ENCODE results near the gene CCDC77. TPM values are rescaled to one million over a fixed set of nuclear protein-coding genes. Genes with fewer than 3 reads are reported as not detected.

The CCDC77 gene
- total and polyA plus RNA-seq, 8 donors, result 0.58 to 7.3 (median 4.3) TPM

DNA sequence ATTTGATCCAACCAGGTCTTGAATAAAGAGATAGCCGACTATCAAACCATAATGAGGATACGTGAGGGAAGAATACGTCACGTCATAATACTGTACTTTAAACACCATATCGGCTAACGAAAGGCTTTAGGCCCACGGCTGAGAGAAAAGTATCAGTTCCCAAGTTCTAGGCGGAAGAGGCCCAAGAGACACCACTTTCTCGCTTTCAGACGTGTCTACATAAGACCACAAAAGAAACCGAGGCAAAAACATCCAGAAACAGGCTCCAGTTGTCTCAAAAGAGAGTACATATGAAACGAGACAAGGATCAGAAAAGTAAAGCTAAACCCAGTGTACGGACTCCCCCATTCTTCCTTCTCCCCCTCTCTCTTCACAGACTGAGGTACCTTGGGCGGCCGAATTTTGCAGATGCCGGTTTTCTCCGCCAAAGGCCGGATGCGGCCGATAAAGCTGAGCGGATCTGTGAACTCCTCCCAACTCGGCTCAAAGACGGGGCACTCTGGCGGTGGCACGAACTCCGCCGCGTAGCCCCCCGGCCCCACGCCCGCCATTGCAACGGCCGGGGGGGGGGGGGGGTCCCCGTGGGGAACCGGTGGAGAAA lies 12.8 kb upstream of the CCDC77 start:
- Histone ChIP-seq H3K36me3 (peaks cover 9 to 18% (median 15%) of the 10 kb centered on the region in 4 donors), H3K4me3 (peak overlapping the region; percentile 77 to 93 (median 88)), H3K27me3 (no peaks in the 10 kb centered on the region), H3K27ac (peak overlapping the region; percentile 92 to 97 (median 94)), H3K9me3 (no peaks in the 10 kb centered on the region), H3K4me1 (peaks cover 18 to 45% (median 32%) of the 10 kb centered on the region in 4 donors)
- WGBS, 5 donors, result 0 to 1% (median 1%) methylated on average over 34 to 35 of the region's 35 CpGs
- TF ChIP-seq POLR2AphosphoS5 (IDR thresholded peaks at IDR 0.05) (no peak), EP300 (IDR thresholded peaks at IDR 0.05) (no peak), POLR2A (IDR thresholded peaks at IDR 0.05) (no peak)
- TF ChIP-seq, protein P1, sequence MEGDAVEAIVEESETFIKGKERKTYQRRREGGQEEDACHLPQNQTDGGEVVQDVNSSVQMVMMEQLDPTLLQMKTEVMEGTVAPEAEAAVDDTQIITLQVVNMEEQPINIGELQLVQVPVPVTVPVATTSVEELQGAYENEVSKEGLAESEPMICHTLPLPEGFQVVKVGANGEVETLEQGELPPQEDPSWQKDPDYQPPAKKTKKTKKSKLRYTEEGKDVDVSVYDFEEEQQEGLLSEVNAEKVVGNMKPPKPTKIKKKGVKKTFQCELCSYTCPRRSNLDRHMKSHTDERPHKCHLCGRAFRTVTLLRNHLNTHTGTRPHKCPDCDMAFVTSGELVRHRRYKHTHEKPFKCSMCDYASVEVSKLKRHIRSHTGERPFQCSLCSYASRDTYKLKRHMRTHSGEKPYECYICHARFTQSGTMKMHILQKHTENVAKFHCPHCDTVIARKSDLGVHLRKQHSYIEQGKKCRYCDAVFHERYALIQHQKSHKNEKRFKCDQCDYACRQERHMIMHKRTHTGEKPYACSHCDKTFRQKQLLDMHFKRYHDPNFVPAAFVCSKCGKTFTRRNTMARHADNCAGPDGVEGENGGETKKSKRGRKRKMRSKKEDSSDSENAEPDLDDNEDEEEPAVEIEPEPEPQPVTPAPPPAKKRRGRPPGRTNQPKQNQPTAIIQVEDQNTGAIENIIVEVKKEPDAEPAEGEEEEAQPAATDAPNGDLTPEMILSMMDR (IDR thresholded peaks at IDR 0.05), result no peak
- intact Hi-C loops (cut with DNase I; ENCODE audit: low total_unique reads), result no loop called here
- DNase-seq, result peak in 1 of 2 donors; percentile 72

- peak; percentile 92 to 98 for DNase-seq
- H3K4me3 ChIP-seq, result peak within 1 kb of the TSS; percentile 77 to 93 (median 88)
- intact Hi-C loops (cut with DNase I; ENCODE audit: low total_unique reads), result no loop called here
- no peaks in the 10 kb centered on the region for H3K9me3 ChIP-seq
- peaks cover 1 to 10% (median 7%) of the 10 kb centered on the region in 4 donors for H3K36me3 ChIP-seq
- peaks cover 18 to 37% (median 32%) of the 10 kb centered on the region in 4 donors for H3K4me1 ChIP-seq
- TF ChIP-seq EP300 (IDR thresholded peaks at IDR 0.05) (no peak), POLR2A (IDR thresholded peaks at IDR 0.05) (no peak), POLR2AphosphoS5 (IDR thresholded peaks at IDR 0.05) (peak; percentile 64 to 88 (median 85))
- TF ChIP-seq, protein P1 (IDR thresholded peaks at IDR 0.05), result peak in 1 of 7 experiments; percentile 16
- no peaks in the 10 kb centered on the region for H3K27me3 ChIP-seq
- peak within 1 kb of the TSS; percentile 92 to 97 (median 94) for H3K27ac ChIP-seq
- WGBS, 5 donors, result 1 to 2% (median 1%) methylated on average over 32 to 53 of the region's 53 CpGs
Measured at GRCh38 chr12:389142-390096, 12.0 kb upstream of the CCDC77 start, which contains the start of gene KDM5A. Gene KDM5A, minus strand, starts transcription at chr12:389320. Its CDS starts 229 bp downstream, at chr12:389091.

DNA sequence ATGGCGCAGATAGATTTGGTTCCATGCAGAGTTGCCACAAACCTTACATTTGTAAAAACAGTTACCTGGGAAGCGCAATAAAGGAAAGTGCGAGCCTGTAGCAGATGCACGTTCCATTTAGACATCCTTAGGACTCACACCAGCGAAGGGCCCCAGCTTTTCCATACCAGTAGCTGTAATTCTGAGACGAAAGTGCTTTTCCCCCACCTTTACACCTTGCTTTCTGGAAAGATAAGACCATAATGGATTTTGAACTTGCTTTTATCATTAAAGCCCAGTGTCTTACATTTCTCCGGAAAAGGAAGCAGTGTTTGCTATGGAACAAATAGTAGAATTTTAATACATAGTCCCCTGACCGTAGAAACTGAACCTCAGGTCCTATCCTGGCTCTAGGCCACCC lies 616 bp upstream of the CCDC77 start:
- 53 to 63% (median 56%) methylated on average over 8 of the region's 8 CpGs for WGBS, 5 donors
- peak overlapping the region; percentile 65 to 75 (median 70) for H3K4me3 ChIP-seq
- intact Hi-C loops (cut with DNase I; ENCODE audit: low total_unique reads), result no loop called here
- no peak for DNase-seq
- no peaks in the 10 kb centered on the region for H3K27me3 ChIP-seq
- peak overlapping the region in 3 of 5 donors; percentile 64 to 82 (median 74) for H3K27ac ChIP-seq
- H3K36me3 ChIP-seq, result peaks cover 0 to under 1% (median 0%) of the 10 kb centered on the region in 4 donors
- peaks cover 8 to 21% (median 10%) of the 10 kb centered on the region in 4 donors for H3K4me1 ChIP-seq
- no peaks in the 10 kb centered on the region for H3K9me3 ChIP-seq
- TF ChIP-seq EP300 (IDR thresholded peaks at IDR 0.05) (no peak), POLR2A (IDR thresholded peaks at IDR 0.05) (no peak), POLR2AphosphoS5 (IDR thresholded peaks at IDR 0.05) (no peak)
- TF ChIP-seq, protein P1 (IDR thresholded peaks at IDR 0.05), result no peak

DNA sequence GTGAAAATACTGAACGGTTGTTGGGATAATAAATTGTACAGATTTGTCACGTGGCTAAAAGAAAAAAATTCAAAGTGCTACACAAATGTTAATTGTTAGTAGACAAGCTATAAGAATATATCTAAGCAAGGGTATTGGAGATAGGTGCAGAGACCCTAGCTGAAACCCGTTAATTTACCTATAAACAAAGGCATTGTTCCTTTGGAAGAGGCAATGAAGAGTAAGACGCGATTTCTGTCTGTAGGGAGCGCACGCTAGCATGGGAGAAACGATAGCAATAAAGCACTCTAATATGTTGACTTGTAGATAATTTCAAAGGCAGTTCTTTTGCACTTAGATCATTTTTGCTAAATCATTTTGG lies 565 bp downstream of the CCDC77 start:
- H3K4me3 ChIP-seq, result peak overlapping the region; percentile 65 to 75 (median 70)
- H3K36me3 ChIP-seq, result peaks cover 0 to 7% (median 2%) of the 10 kb centered on the region in 4 donors
- intact Hi-C loops (cut with DNase I; ENCODE audit: low total_unique reads), result no loop called here
- DNase-seq, result peak in 1 of 2 donors; percentile 52
- peak overlapping the region; percentile 31 to 82 (median 72) for H3K27ac ChIP-seq
- H3K27me3 ChIP-seq, result no peaks in the 10 kb centered on the region
- WGBS, 5 donors, result 0 to 1% (median 1%) methylated on average over 8 of the region's 8 CpGs
- TF ChIP-seq, protein P1 (IDR thresholded peaks at IDR 0.05), result no peak
- TF ChIP-seq POLR2A (IDR thresholded peaks at IDR 0.05) (no peak), POLR2AphosphoS5 (IDR thresholded peaks at IDR 0.05) (no peak), EP300 (IDR thresholded peaks at IDR 0.05) (no peak)
- peaks cover 8 to 21% (median 10%) of the 10 kb centered on the region in 4 donors for H3K4me1 ChIP-seq
- H3K9me3 ChIP-seq, result no peaks in the 10 kb centered on the region

Measured in stomach (tissue), 9 donors.